Measurements from ENCODE around the gene ATG5. TPM values are rescaled to one million over a fixed set of nuclear protein-coding genes. Genes with fewer than 3 reads are reported as not detected.

Gene ATG5
- total RNA-seq, 2 donors from 2014 or later = 32.1 to 38.4 TPM

GRCh38 chr6:106339334-106340029, 13.9 kb upstream of the ATG5 start:
- Mint-ChIP-seq H3K36me3 (ENCODE audit: insufficient read depth in 2 of 2) (no peaks in the 10 kb centered on the region), H3K9me3 (no peaks in the 10 kb centered on the region), H3K27ac (no peak overlapping the region), H3K4me1 (ENCODE audit: low read depth) (peaks cover 9% of the 10 kb centered on the region), H3K4me3 (peak overlapping the region in 1 of 2 donors; percentile 5), H3K27me3 (ENCODE audit: low read depth) (peaks cover 29% of the 10 kb centered on the region)
- DNase-seq (peak; percentile 54), ATAC-seq (replicated peaks in 1 of 2) (peak; percentile 96 to 97)

- peaks cover 9% of the 10 kb centered on the region for H3K4me1 Mint-ChIP-seq (ENCODE audit: low read depth)
- no peaks in the 10 kb centered on the region for H3K36me3 Mint-ChIP-seq (ENCODE audit: insufficient read depth in 2 of 2)
- no peak overlapping the region for H3K4me3 Mint-ChIP-seq
- no peak overlapping the region for H3K27ac Mint-ChIP-seq
- H3K9me3 Mint-ChIP-seq = no peaks in the 10 kb centered on the region
- peak; percentile 66 to 70 for ATAC-seq (replicated peaks in 1 of 2)
- H3K27me3 Mint-ChIP-seq (ENCODE audit: low read depth) = peaks cover 22% of the 10 kb centered on the region
- peak; percentile 49 to 50 for DNase-seq
Measured at GRCh38 chr6:106334646-106335448, 9.3 kb upstream of the ATG5 start.

- H3K4me3 Mint-ChIP-seq = peak overlapping the region; percentile 95 to 100
- peaks cover 2 to 5% of the 10 kb centered on the region in 2 donors for H3K36me3 Mint-ChIP-seq (ENCODE audit: insufficient read depth in 2 of 2)
- peaks cover 38% of the 10 kb centered on the region for H3K4me1 Mint-ChIP-seq (ENCODE audit: low read depth)
- no peaks in the 10 kb centered on the region for H3K9me3 Mint-ChIP-seq
- peak overlapping the region; percentile 94 for H3K27ac Mint-ChIP-seq
- peaks cover 17% of the 10 kb centered on the region for H3K27me3 Mint-ChIP-seq (ENCODE audit: low read depth)
- DNase-seq (no peak), ATAC-seq (replicated peaks in 1 of 2) (no peak)
Measured at GRCh38 chr6:106324726-106325335, 729 bp downstream of the ATG5 start.

- Mint-ChIP-seq H3K4me1 (ENCODE audit: low read depth) (peaks cover 51% of the 10 kb centered on the region), H3K4me3 (no peak overlapping the region), H3K9me3 (no peaks in the 10 kb centered on the region), H3K36me3 (ENCODE audit: insufficient read depth in 2 of 2) (peaks cover 2 to 5% of the 10 kb centered on the region in 2 donors), H3K27ac (no peak overlapping the region), H3K27me3 (ENCODE audit: low read depth) (no peaks in the 10 kb centered on the region)
- DNase-seq (no peak), ATAC-seq (replicated peaks in 1 of 2) (no peak)
Measured at GRCh38 chr6:106321940-106322339, 3.6 kb downstream of the ATG5 start.

GRCh38 chr6:106318851-106319250, 6.7 kb downstream of the ATG5 start:
- H3K36me3 Mint-ChIP-seq (ENCODE audit: insufficient read depth in 2 of 2) = peaks cover 5% of the 10 kb centered on the region in 2 donors
- H3K9me3 Mint-ChIP-seq = no peaks in the 10 kb centered on the region
- no peaks in the 10 kb centered on the region for H3K27me3 Mint-ChIP-seq (ENCODE audit: low read depth)
- no peak overlapping the region for H3K4me3 Mint-ChIP-seq
- H3K4me1 Mint-ChIP-seq (ENCODE audit: low read depth) = peaks cover 59% of the 10 kb centered on the region
- DNase-seq = no peak
- no peak for ATAC-seq (replicated peaks in 1 of 2)
- no peak overlapping the region for H3K27ac Mint-ChIP-seq

GRCh38 chr6:106318061-106318460, 7.5 kb downstream of the ATG5 start:
- ATAC-seq (replicated peaks in 1 of 2) (no peak), DNase-seq (no peak)

GRCh38 chr6:106316375-106316766, 9.2 kb downstream of the ATG5 start:
- H3K27me3 Mint-ChIP-seq (ENCODE audit: low read depth) = no peaks in the 10 kb centered on the region
- peaks cover 61% of the 10 kb centered on the region for H3K4me1 Mint-ChIP-seq (ENCODE audit: low read depth)
- H3K36me3 Mint-ChIP-seq (ENCODE audit: insufficient read depth in 2 of 2) = peaks cover 9 to 12% of the 10 kb centered on the region in 2 donors
- ATAC-seq (replicated peaks in 1 of 2) (peak; percentile 82 to 88), DNase-seq (no peak)
- H3K27ac Mint-ChIP-seq = peak overlapping the region; percentile 34
- H3K4me3 Mint-ChIP-seq = peak overlapping the region; percentile 43 to 62
- no peaks in the 10 kb centered on the region for H3K9me3 Mint-ChIP-seq

More at GRCh38 chr6:106318061-106318460, 7.5 kb downstream of the ATG5 start:
- H3K36me3 Mint-ChIP-seq (ENCODE audit: insufficient read depth in 2 of 2) = peaks cover 5 to 7% of the 10 kb centered on the region in 2 donors
- H3K4me1 Mint-ChIP-seq (ENCODE audit: low read depth) = peaks cover 58% of the 10 kb centered on the region
- no peak overlapping the region for H3K27ac Mint-ChIP-seq
- no peak overlapping the region for H3K4me3 Mint-ChIP-seq
- no peaks in the 10 kb centered on the region for H3K27me3 Mint-ChIP-seq (ENCODE audit: low read depth)
- no peaks in the 10 kb centered on the region for H3K9me3 Mint-ChIP-seq

- Mint-ChIP-seq H3K36me3 (ENCODE audit: insufficient read depth in 2 of 2) (peaks cover 12 to 15% of the 10 kb centered on the region in 2 donors), H3K4me1 (ENCODE audit: low read depth) (peaks cover 66% of the 10 kb centered on the region), H3K9me3 (no peaks in the 10 kb centered on the region), H3K27me3 (ENCODE audit: low read depth) (no peaks in the 10 kb centered on the region), H3K4me3 (peak overlapping the region; percentile 43 to 60), H3K27ac (peak overlapping the region; percentile 34)
- ATAC-seq (replicated peaks in 1 of 2) (peak; percentile 68 to 70), DNase-seq (peak in 1 of 2 donors; percentile 7)
Measured at GRCh38 chr6:106315765-106316374, 9.7 kb downstream of the ATG5 start.

GRCh38 chr6:106309766-106310373, 15.7 kb downstream of the ATG5 start:
- Mint-ChIP-seq H3K27me3 (ENCODE audit: low read depth) (no peaks in the 10 kb centered on the region), H3K9me3 (no peaks in the 10 kb centered on the region), H3K4me1 (ENCODE audit: low read depth) (peaks cover 47% of the 10 kb centered on the region), H3K27ac (no peak overlapping the region), H3K36me3 (ENCODE audit: insufficient read depth in 2 of 2) (peaks cover 12% of the 10 kb centered on the region in 2 donors), H3K4me3 (no peak overlapping the region)
- ATAC-seq (replicated peaks in 1 of 2) (no peak), DNase-seq (no peak)

GRCh38 chr6:106308985-106309384, 16.6 kb downstream of the ATG5 start:
- Mint-ChIP-seq H3K36me3 (ENCODE audit: insufficient read depth in 2 of 2) (peaks cover 12 to 13% of the 10 kb centered on the region in 2 donors), H3K4me1 (ENCODE audit: low read depth) (peaks cover 40% of the 10 kb centered on the region), H3K9me3 (no peaks in the 10 kb centered on the region), H3K27ac (no peak overlapping the region), H3K4me3 (no peak overlapping the region), H3K27me3 (ENCODE audit: low read depth) (no peaks in the 10 kb centered on the region)
- ATAC-seq (replicated peaks in 1 of 2) = no peak
- no peak for DNase-seq

- Mint-ChIP-seq H3K4me1 (ENCODE audit: low read depth) (peaks cover 11% of the 10 kb centered on the region), H3K27me3 (ENCODE audit: low read depth) (no peaks in the 10 kb centered on the region), H3K36me3 (ENCODE audit: insufficient read depth in 2 of 2) (peaks cover 1 to 2% of the 10 kb centered on the region in 2 donors), H3K9me3 (no peaks in the 10 kb centered on the region), H3K27ac (no peak overlapping the region), H3K4me3 (no peak overlapping the region)
- DNase-seq = no peak
- no peak for ATAC-seq (replicated peaks in 1 of 2)
Measured at GRCh38 chr6:106305740-106306139, 19.8 kb downstream of the ATG5 start.

GRCh38 chr6:106300944-106301343, 24.6 kb downstream of the ATG5 start:
- Mint-ChIP-seq H3K27me3 (ENCODE audit: low read depth) (no peaks in the 10 kb centered on the region), H3K4me1 (ENCODE audit: low read depth) (peaks cover 9% of the 10 kb centered on the region), H3K9me3 (no peaks in the 10 kb centered on the region), H3K27ac (no peak overlapping the region), H3K4me3 (no peak overlapping the region), H3K36me3 (ENCODE audit: insufficient read depth in 2 of 2) (peaks cover 0 to 2% of the 10 kb centered on the region in 2 donors)
- DNase-seq (no peak), ATAC-seq (replicated peaks in 1 of 2) (no peak)

Measured in activated T-cell treated with anti-CD3 and anti-CD28 coated beads, Interleukin-2, amount 50 U/mL, for 72 hours (primary cell).